Esophagus (tissue), 2 donors: ENCODE measurements around the gene ARAP2. TPM values are rescaled to one million over a fixed set of nuclear protein-coding genes. Genes with fewer than 3 reads are reported as not detected.

Experiments
- H3K27ac ChIP-seq, 2 donors: one replicate each; pipeline ENCODE4 v1.5.1; 2013; ENCODE audit warnings: low read depth in 2 of 2, mild to moderate bottlenecking in 2 of 2, inconsistent platforms in 1 of 2, low read length in 1 of 2, moderate library complexity in 1 of 2
- H3K27me3 ChIP-seq, 2 donors: one replicate each; pipeline ENCODE4 v1.6.1; 2013; ENCODE audit warnings: low read length in 2 of 2, control low read depth in 1 of 2, mild to moderate bottlenecking in 1 of 2; ENCODE audit not compliant: insufficient read depth in 2 of 2, control insufficient read depth in 1 of 2
- H3K36me3 ChIP-seq, 2 donors: one replicate each; pipeline ENCODE4 v1.6.1; 2013; ENCODE audit warnings: low read length in 1 of 2; ENCODE audit not compliant: control insufficient read depth in 2 of 2, insufficient read depth in 2 of 2
- H3K4me1 ChIP-seq, 2 donors: one replicate each; pipeline ENCODE4 v1.6.1; 2013; ENCODE audit warnings: low read length in 1 of 2; ENCODE audit not compliant: control insufficient read depth in 2 of 2, insufficient read depth in 2 of 2
- H3K4me3 ChIP-seq, 2 donors: one replicate each; pipeline ENCODE4 v1.5.1; 2013; ENCODE audit warnings: low read length in 2 of 2, mild to moderate bottlenecking in 2 of 2, low read depth in 1 of 2, moderate library complexity in 1 of 2
- H3K9me3 ChIP-seq, 2 donors: one replicate each; pipeline ENCODE4 v1.6.1; 2013; ENCODE audit warnings: mild to moderate bottlenecking in 2 of 2, low read depth in 1 of 2, low read length in 1 of 2, moderate library complexity in 1 of 2; ENCODE audit not compliant: control insufficient read depth in 2 of 2, insufficient read depth in 1 of 2
- WGBS, 2 donors: extraction: QIAGEN DNeasy Blood & Tissue Kit; methylation state at CpG; one replicate each; pipeline ENCODE4 v1.1.7; 2013; 5-methylcytosine and 5-hydroxymethylcytosine counted together
- polyA plus RNA-seq, 2 donors: library from polyadenylated mRNA; stranded (reverse); fragments of 200-250 nt; gene quantifications; one replicate each; pipeline ENCODE4 v1.2.3, GENCODE V29; 2013
- donor health status: healthy with polysubstance abuse.
- donor health status: Bipolar disorder and iron deficiency.

The ARAP2 gene
- polyA plus RNA-seq, 2 donors = 7.4 to 7.5 TPM

DNA sequence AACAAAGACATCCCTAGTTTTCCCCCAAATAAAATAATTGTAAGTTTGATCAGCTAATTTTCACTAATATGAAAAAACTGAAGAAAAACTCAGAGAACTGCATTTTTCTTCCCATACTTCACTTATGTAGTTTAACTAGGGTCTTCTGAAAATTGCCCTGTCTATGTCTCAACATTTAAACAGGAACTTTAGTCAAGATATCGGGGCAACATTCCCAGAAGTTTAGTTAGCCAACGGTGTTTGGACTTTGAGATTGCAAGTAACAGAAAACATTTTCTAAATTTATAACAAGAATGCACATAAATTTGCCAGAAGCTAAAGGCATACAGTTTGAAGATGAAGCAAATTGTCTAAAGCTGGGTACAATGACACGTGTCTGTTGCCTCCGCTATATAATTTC lies 201.1 kb downstream of the ARAP2 start:
- H3K4me3 ChIP-seq = no peak overlapping the region
- WGBS, 2 donors = 90 to 93% methylated on average over 4 of the region's 4 CpGs
- no peak overlapping the region for H3K27ac ChIP-seq
- H3K27me3 ChIP-seq = no peaks in the 10 kb centered on the region
- no peaks in the 10 kb centered on the region for H3K4me1 ChIP-seq
- H3K36me3 ChIP-seq = no peaks in the 10 kb centered on the region
- no peaks in the 10 kb centered on the region for H3K9me3 ChIP-seq

DNA sequence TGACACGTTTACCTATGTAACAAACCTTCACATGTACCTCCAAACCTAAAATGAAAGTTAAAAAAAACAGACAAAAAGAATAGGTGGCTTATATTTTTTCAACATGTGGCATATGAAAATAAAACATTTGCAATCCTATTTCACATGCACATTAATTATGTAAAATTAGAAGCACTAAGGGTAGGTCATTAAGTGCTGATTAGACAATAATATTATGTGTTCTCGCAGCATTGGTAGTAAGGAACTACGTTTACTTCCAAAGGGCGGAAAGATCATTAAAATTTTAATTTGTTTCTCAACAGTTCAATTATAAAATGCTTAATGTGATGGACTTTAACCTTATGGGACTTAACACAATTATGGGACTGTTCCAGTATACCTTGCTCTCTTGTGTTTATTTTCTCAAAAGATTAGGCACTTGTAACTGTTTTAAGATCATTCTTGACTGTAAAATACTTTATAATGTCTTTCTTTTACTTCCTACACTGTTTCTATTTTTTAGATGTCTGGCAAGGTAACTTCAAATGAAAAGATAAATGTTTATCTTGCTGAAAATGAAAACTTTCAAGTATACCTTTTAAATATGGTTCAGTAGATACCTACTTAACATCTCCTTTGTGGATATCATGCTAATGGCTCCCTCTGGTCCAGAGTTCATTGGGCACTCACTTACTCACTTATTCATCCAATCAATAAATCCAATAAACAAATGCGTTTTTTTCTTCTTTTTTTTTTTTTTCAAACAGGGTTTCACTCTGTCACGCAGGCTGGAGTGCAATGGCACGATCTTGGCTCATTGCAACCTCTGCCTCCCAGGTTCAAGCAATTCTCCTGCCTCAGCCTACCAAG lies 202.0 kb downstream of the ARAP2 start:
- 80 to 89% methylated on average over 7 of the region's 7 CpGs for WGBS, 2 donors

DNA sequence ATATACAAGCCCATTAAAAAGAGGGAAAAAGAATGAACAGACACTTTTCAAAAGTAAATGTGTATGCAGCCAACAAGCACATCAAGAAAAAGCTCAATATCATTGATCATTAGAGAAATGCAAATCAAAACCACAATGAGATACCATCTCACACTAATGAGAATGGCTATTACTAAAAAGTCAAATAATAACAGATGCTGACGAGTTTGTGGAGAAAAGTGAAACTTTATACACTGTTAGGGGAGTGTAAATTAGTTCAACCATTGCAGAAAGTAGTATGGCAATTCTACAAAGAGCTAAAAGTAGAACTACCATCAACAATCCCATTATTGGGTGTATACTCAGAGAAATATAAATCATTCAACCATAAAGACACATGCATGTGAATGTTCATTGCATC lies 203.0 kb downstream of the ARAP2 start:
- Histone ChIP-seq H3K4me1 (no peaks in the 10 kb centered on the region), H3K27me3 (no peaks in the 10 kb centered on the region), H3K27ac (no peak overlapping the region), H3K36me3 (no peaks in the 10 kb centered on the region), H3K9me3 (no peaks in the 10 kb centered on the region), H3K4me3 (no peak overlapping the region)
- 48 to 59% methylated on average over 1 of the region's 1 CpG for WGBS, 2 donors

More for the DNA sequence above, 202.0 kb downstream of the ARAP2 start:
- Histone ChIP-seq H3K4me3 (no peak overlapping the region), H3K9me3 (no peaks in the 10 kb centered on the region), H3K27ac (no peak overlapping the region), H3K27me3 (no peaks in the 10 kb centered on the region), H3K36me3 (no peaks in the 10 kb centered on the region), H3K4me1 (no peaks in the 10 kb centered on the region)

DNA sequence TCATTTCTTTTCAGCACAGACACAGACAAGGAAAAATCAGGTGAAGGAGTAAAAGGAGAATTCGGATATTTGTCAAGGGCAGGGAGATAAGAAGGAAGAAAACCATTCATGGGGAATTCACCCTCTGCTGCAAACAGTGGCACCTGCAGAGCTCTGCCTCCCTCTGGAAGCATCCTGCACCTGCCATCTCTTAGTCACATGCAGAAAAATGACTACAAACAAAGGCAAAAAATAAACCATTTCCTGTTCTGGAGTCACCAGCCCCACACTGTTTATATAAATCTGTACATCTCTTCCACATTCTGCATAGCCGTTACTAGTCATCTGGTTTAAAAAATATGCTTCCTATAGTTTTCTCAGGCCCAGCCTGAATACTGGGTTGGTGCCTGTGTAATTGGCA lies 205.3 kb downstream of the ARAP2 start:
- Histone ChIP-seq H3K27ac (no peak overlapping the region), H3K9me3 (no peaks in the 10 kb centered on the region), H3K4me3 (no peak overlapping the region), H3K4me1 (no peaks in the 10 kb centered on the region), H3K27me3 (no peaks in the 10 kb centered on the region), H3K36me3 (no peaks in the 10 kb centered on the region)
- WGBS, 2 donors = 54 to 73% methylated on average over 2 of the region's 2 CpGs

DNA sequence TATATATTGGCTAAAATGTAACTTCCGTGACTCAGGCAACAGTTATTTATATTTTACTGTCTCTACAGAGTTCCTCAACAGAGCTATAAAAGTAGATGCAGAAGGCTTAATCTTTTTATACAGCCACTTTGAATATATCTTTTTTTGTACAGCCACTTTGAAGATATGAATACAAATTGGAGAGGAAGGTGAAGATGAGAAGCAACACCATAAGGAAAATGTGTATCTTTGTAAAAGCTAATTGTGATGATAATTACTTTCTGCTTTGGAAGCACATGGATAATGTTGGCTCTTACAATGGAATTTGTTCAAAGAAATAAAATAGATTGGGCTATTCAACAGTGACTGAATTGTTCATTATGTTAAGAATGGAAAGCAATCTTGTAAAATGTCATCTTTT lies 205.8 kb downstream of the ARAP2 start:
- 85 to 90% methylated on average over 1 of the region's 1 CpG for WGBS, 2 donors
- H3K27me3 ChIP-seq = no peaks in the 10 kb centered on the region
- no peaks in the 10 kb centered on the region for H3K36me3 ChIP-seq
- no peaks in the 10 kb centered on the region for H3K4me1 ChIP-seq
- no peak overlapping the region for H3K27ac ChIP-seq
- H3K9me3 ChIP-seq = no peaks in the 10 kb centered on the region
- no peak overlapping the region for H3K4me3 ChIP-seq

DNA sequence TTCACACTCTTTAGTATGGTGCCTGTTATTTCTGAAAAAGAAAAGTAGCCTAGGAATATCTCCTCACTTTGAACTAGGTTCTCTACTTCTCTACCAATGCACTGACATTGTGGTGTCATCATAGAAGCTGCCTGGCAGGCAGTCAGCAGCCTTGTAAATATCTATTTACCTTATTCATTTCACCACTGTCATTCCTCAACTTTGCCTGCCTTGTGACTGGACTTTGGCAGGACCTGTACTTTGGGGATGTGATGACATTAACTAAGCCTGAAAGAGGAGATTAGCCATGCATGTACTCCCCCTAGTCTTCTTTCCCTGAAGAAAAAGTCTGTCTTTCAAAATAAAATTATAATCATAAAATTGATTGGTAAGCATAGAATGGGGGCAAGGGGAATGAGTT lies 207.2 kb downstream of the ARAP2 start:
- no peaks in the 10 kb centered on the region for H3K9me3 ChIP-seq
- no peak overlapping the region for H3K27ac ChIP-seq
- H3K27me3 ChIP-seq = no peaks in the 10 kb centered on the region
- H3K4me3 ChIP-seq = no peak overlapping the region
- no peaks in the 10 kb centered on the region for H3K36me3 ChIP-seq
- no peaks in the 10 kb centered on the region for H3K4me1 ChIP-seq

DNA sequence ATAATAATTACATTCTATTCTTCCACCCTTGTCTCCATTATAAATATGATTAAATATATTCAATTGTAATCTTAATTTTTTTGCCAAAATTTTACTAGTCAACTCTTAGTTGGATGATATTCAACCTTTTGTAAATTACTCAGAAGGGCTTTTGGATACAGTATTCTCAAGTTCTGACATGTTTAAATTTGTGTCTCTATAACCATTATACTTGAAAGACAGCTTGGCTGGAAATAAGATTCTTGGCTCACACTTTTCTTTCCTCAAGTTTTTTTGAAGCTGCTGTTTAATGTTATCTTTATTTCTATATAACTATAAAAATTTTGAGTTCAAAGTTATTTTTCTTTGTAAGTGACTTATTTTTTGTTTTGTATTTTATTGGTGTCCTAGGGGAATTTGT lies 214.4 kb downstream of the ARAP2 start:
- H3K36me3 ChIP-seq = no peaks in the 10 kb centered on the region
- no peak overlapping the region for H3K4me3 ChIP-seq
- no peak overlapping the region for H3K27ac ChIP-seq
- no peaks in the 10 kb centered on the region for H3K9me3 ChIP-seq
- H3K27me3 ChIP-seq = no peaks in the 10 kb centered on the region
- no peaks in the 10 kb centered on the region for H3K4me1 ChIP-seq

DNA sequence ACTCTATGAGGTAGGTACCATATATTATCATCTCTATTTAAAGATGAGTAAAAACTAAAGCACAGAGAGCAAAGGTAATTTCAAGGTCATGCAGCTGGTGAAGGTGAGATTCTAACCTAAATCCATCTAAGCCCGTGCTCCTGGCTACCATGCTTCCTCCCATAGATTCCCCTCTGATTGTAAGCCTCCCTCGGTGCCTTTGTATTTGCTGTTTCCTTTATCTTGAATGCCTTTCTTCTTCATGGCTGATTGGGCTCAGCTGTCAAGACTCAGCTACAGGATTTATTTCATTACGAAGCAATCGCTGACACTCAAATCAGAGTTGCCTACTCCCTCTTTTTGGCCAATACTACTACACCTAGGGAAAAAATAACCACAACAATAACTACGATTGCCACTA lies 217.1 kb downstream of the ARAP2 start:
- Histone ChIP-seq H3K9me3 (no peaks in the 10 kb centered on the region), H3K27me3 (no peaks in the 10 kb centered on the region), H3K36me3 (no peaks in the 10 kb centered on the region), H3K4me3 (no peak overlapping the region), H3K27ac (no peak overlapping the region), H3K4me1 (no peaks in the 10 kb centered on the region)
- 64 to 71% methylated on average over 5 of the region's 5 CpGs for WGBS, 2 donors

DNA sequence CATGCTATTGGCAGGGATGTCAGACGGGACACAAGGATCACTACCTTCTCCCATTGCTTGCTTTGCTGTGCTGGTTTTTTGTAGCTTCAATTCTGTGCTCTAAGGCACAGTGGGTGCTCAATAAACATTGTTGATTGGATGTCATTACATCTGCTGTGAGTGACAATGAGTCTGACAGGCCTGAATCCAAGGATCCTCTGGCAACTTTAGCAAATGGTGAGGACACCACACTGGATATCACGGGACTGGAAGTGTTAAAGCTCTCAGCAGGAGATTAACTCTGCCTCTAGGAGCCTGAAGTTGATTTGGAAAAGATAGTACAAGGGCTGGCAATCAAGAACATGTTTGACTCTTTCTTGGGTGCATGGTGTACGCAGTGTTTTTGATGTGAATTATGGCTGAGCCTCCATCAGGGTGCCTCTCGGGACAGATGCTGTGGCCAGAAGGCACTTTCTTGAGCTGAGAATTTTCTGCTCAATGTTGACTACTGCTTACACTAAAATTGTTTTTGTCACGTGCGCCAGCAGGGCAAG lies 217.9 kb downstream of the ARAP2 start:
- no peaks in the 10 kb centered on the region for H3K27me3 ChIP-seq
- H3K36me3 ChIP-seq = no peaks in the 10 kb centered on the region
- H3K4me1 ChIP-seq = no peaks in the 10 kb centered on the region
- WGBS, 2 donors = 61 to 62% methylated on average over 6 of the region's 6 CpGs
- H3K4me3 ChIP-seq = no peak overlapping the region
- H3K9me3 ChIP-seq = no peaks in the 10 kb centered on the region
- no peak overlapping the region for H3K27ac ChIP-seq
